C4-2B (cell line): ENCODE data around the gene CD99.
A peak's percentile ranks its signal among the peaks of the same experiment; 100 is the strongest.

Source experiments
- H3K27ac ChIP-seq: fragments of 450-650 bp; 2 replicates; pipeline ENCODE4 v1.5.1; 2017
- ZFX ChIP-seq: fragments of 450-650 bp; IDR thresholded peaks from 2 replicates; pipeline ENCODE4 v1.6.1; 2017
- TF ChIP-seq, protein P1 (sequence below): fragments of 450-650 bp; conservative IDR thresholded peaks from 2 replicates; pipeline ENCODE4 v1.5.1; 2017; ENCODE audit warnings: mild to moderate bottlenecking

Gene CD99

GRCh38 chrX:2694914-2695267 lies 3.8 kb downstream of the CD99 start:
- no peak for TF ChIP-seq ZFX
- TF ChIP-seq, protein P1, sequence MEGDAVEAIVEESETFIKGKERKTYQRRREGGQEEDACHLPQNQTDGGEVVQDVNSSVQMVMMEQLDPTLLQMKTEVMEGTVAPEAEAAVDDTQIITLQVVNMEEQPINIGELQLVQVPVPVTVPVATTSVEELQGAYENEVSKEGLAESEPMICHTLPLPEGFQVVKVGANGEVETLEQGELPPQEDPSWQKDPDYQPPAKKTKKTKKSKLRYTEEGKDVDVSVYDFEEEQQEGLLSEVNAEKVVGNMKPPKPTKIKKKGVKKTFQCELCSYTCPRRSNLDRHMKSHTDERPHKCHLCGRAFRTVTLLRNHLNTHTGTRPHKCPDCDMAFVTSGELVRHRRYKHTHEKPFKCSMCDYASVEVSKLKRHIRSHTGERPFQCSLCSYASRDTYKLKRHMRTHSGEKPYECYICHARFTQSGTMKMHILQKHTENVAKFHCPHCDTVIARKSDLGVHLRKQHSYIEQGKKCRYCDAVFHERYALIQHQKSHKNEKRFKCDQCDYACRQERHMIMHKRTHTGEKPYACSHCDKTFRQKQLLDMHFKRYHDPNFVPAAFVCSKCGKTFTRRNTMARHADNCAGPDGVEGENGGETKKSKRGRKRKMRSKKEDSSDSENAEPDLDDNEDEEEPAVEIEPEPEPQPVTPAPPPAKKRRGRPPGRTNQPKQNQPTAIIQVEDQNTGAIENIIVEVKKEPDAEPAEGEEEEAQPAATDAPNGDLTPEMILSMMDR = no peak
- H3K27ac ChIP-seq = no peak overlapping the region

- peak overlapping the region; percentile 60 for H3K27ac ChIP-seq
- no peak for TF ChIP-seq ZFX
- TF ChIP-seq, protein P1 = no peak
Measured at GRCh38 chrX:2696698-2697215, 5.7 kb downstream of the CD99 start.

GRCh38 chrX:2697306-2697705 lies 6.2 kb downstream of the CD99 start:
- TF ChIP-seq, protein P1 = no peak
- TF ChIP-seq ZFX = no peak
- peak overlapping the region; percentile 60 for H3K27ac ChIP-seq

DNA sequence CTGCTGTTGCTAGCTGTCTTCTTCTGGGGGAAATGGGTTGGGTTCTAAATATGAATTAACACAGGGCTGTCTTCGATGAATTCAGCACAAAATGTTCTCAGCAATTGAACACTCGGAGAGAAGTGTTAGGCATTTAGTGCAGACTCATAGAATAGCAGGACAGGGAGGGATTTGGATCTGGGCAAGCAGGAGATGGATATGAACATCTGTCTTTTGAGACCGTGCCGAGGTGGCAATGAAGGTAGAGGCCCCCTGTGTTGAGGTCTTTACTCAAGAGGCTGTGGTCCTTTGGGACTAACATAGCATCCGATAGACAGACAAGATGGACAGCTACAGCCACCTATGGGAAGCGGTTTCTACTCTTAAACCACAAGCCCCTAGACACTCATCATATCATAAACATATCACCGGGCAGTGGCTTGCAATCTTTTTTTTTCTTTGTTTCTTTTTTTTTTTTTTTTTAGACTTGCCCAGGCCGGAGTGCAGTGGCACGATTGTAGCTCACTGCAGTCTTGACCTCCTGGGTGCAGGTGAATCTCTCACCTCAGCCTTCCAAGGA lies 6.7 kb downstream of the CD99 start:
- TF ChIP-seq, protein P1 = no peak
- no peak for TF ChIP-seq ZFX
- H3K27ac ChIP-seq = peak overlapping the region; percentile 60

DNA sequence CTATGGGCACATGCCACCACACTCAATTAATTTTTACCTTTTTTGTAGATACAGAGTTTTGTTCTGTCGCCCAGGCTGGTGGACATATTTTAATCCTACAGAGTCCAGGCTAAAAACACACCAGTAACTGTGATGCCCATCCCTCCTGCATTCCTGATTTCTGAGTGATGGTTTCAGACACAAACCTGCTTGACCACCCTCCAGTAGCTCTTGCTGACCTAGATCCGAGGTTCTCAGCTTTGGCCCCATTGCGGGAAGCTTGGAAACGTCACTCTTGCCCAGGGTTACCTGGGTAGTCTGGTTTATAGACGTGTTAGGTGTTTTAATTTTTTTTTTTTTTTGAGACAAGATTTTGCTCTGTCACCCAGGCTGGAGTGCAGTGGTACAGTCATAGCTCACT lies 7.5 kb downstream of the CD99 start:
- H3K27ac ChIP-seq = no peak overlapping the region
- no peak for TF ChIP-seq ZFX
- TF ChIP-seq, protein P1 = no peak

DNA sequence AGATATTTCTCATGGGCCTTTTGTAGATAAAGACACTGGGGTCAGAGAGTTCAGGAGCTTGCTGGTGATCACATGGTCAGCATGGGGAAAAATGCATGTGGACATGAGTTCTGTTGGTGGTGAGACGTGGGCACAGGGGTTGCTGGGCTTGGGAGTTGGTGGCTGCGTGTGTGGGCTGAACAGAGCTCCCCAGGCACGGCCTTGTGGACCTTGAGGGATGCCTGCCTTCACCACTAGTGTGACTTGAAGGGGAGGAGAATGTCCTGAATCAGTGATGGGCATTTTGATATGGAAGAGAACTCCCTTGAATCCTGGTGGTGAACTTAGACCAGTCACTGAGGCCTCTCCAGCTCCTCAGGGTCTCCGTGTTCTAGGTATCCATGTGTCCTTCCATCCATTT lies 8.9 kb downstream of the CD99 start:
- TF ChIP-seq, protein P1 = no peak
- TF ChIP-seq ZFX = no peak
- no peak overlapping the region for H3K27ac ChIP-seq

GRCh38 chrX:2700405-2701320 lies 9.6 kb downstream of the CD99 start:
- TF ChIP-seq ZFX = no peak
- TF ChIP-seq, protein P1 = no peak
- H3K27ac ChIP-seq = no peak overlapping the region
